Activated effector memory CD4-positive, alpha-beta T cell treated with anti-CD3 and anti-CD28 coated beads, Interleukin-2, amount 50 U/mL, for 16 hours (primary cell): ENCODE measurements around the gene SETD3.
A peak's percentile ranks its signal among the peaks of the same experiment; 100 is the strongest.

Experiments
- DNase-seq: peaks from one replicate; pipeline ENCODE4 v3.0.0-alpha.2; 2020

The SETD3 gene

DNA sequence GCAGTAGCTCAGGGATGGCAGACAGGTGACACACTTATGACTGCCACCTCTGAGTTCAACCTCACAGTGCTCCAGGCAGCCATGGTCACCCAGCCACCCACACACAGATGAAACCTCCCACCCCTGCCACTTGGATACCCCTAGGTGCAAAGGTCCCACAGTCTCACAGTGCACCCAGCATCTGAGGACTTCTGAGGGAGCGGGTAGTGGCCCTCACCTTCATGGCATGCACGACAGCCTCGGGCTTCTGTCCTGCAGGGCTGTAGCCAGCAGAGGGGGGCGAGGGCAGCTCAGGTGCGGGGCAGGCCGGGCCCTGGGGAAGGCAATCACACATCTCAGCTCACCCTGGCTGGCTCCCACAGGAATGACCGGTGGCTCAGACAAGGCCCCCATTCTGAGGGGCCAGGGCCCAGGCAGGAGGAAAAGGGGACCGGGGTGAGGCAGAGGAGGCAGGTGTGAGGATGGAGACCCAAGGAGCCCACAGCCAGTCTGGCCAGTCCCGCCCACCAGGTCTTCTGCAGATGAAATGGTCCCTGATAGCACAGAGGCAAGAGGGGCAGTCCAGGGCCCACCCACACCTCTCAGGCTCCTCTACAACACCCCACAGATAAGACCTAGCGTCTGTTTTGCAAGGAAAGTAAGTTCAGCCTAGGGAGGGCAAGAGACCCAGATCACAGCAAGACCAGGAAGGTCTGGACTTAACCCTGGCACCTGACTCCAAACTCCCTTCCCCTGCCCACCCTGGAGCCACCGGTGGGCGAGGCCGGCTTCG, 36.4 kb upstream of the SETD3 start:
- DNase-seq: peak; percentile 51

- DNase-seq: peak; percentile 60
Observed at GRCh38 chr14:99516156-99516870, 35.7 kb upstream of the SETD3 start.

DNA sequence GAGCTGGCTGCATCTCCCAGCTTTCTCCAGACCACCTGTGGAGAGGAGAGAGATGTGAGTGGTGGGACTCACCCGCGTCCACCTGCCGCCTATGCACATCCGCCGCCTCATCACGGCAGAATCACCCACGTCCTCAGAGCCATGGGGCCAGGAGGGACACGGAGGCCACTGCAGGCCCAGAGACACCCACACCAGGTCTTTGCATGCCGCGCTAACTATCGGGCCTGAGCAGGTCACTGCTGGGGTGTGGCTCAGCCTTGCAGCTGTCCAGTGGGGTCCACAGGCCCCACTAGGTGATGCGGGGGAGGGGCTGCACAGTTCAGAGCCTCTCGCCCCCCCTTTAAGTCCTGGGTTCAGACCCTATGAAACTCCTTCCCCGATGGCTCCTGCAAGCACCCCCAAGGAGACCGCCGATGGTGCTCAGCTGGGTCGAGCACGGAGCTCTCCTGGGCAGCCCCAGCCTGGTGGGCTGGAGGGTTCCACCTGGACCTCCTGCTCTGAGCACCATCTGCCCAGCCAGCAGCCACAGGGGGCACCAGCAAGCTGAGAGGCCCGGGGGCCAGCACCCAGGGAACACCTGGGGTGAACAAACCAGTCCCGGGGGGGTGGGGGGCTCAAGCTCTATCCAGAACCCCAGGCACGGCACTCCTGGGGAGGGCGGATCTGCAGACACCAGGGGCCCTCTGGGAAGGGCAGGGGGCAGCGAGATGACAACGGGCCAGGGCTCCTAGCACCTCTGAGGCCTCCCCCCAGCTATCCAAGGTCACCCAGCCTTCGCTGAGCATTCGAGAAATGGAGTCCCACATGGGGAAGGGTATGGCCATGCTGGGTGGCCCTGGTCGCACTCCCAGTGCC, 34.9 kb upstream of the SETD3 start:
- DNase-seq: peak; percentile 56

DNA sequence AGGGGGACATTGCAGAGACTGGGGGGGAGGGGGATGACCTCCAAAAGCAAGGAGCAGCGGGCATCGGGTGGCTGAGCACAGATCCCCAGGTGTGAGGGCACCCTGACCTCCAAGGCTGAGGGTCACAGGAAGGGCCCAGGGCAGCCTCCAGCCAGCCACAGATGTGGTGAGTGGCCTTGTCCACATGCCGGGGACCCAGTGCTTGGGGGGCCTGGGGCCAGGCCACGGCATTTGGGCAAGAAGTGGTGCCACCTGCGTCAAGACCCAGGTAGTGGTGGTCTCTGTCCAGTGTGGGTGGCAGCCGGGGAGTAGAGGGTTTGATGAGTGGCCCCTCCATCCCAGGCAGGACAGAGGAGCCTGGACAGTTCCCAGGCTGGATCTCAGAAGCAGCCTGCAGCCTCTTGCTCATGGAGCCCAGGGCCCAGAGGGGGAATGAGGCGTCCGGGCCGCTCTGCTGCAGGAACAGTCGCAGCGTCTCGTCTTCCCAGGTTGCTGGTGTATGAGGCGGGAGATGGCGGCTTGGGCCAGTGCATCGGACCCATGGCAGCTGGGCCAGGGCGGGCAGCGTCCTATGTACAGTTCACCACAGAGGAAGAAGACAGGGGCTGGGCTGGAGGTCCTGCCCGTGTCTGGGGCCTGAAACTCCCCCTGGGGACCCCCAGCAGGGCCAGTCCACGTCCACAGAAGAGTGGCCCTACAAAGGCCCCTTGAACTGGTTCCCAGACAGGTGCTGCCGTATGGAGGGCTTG, 34.1 kb upstream of the SETD3 start:
- peak; percentile 64 for DNase-seq

- DNase-seq: peak; percentile 56
Observed at GRCh38 chr14:99513946-99514551, 33.4 kb upstream of the SETD3 start.

GRCh38 chr14:99513183-99513694, 32.6 kb upstream of the SETD3 start:
- DNase-seq: no peak

GRCh38 chr14:99512571-99513182, 32.0 kb upstream of the SETD3 start:
- peak; percentile 58 for DNase-seq

DNA sequence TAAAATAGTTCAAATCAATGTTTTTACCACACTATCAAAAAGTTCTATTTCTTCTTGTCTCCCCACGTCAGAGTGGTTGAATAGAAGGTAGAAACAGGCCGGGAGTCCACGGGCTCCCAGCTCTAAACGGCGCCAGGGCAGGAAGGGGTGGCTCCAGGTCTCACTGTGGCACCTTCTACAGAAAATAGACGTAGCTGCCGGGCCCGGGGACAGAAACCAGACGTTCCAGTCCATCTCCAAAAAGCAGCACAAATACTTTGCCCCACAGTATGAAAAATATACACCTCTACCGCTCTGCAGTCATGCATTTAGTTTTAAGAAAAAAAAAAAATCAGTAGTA, 31.4 kb upstream of the SETD3 start:
- peak; percentile 33 for DNase-seq

DNA sequence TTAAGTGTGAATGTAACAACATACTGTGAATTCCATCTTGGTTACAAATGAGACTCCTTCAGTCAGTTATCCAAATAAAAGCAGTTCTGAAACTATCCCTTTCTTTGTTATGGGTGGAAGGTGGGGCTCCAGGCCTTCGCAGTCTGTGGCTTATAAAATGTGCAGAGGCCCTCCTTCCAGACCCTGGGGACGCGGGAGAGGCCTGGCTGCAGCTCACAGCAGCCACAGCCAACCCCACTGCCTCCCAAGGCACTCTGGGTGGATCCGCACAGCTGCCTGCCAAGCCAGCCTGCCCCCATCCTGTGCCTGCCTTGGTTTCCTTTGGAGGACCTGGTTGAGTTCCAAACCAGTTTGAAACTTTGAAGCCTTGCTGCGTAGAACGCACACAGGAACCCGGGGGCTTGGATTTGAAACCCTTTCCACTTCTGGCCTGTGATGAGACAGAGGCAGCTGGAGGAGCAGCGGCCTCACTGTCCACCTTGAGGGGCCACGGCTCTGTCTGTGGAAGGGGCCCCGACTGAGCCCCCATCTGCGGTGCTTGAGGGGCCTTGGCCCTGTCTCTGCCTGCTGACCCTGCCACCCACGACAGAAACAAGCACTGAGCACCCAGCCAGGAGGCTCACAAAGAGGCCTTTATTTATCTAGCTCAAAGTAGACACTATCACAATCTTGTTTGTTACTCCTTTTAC, 30.9 kb upstream of the SETD3 start:
- peak; percentile 51 for DNase-seq

DNA sequence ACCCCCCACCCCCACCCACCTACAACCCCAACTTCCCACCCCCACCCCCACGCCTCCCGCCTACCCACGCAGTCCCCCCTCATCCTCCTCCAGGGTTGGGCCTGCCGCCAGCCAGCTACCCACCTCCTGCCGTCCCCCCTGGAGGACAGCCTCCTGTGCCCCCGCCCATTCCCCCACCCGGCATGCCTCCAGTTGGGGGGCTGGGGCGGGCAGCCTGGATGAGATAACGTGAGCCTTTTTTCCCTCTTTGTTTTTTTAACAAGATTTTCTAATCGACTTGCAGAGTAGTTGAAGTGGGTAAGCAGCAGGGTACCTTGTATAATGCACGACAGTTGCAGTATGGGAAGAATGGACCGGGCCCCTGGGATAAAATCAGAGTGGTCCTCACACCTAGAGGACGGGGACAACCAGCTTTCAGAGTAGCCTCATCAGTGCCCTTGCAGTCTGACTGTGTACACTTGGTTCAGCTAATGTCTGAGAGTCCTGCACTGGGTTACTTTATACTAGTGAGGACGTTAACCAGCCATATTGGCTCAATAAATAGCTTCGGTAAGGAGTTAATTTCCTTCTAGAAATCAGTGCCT, 30.0 kb upstream of the SETD3 start:
- no peak for DNase-seq

DNA sequence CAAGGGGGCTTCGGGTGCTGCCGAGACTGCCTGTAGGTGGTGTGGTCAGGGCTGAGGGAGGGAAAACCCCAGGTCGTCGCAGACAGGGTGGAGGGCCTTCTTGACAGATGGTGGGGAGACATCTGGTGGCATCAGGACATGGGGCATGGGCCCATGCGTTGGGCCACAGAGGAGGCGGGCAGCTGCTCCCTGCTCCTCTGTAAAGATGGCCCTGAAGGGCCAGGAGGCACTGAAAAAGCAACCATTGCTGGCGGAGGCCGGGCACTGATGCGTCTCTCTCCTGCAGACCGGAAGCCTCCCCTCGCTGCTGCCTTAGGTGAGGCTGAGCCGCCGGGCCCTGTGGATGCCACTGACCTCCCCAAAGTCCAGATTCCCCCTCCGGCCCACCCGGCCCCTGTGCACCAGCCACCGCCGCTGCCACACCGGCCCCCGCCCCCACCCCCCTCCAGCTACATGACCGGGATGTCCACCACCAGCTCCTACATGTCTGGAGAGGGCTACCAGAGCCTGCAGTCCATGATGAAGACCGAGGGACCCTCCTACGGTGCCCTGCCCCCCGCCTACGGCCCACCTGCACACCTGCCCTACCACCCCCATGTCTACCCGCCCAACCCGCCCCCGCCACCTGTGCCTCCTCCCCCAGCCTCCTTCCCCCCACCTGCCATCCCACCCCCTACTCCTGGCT, 29.4 kb upstream of the SETD3 start:
- no peak for DNase-seq

GRCh38 chr14:99508896-99509629, 28.4 kb upstream of the SETD3 start:
- DNase-seq: no peak

GRCh38 chr14:99507860-99508640, 27.4 kb upstream of the SETD3 start:
- DNase-seq: no peak

GRCh38 chr14:99506276-99506675, 25.6 kb upstream of the SETD3 start:
- no peak for DNase-seq

DNA sequence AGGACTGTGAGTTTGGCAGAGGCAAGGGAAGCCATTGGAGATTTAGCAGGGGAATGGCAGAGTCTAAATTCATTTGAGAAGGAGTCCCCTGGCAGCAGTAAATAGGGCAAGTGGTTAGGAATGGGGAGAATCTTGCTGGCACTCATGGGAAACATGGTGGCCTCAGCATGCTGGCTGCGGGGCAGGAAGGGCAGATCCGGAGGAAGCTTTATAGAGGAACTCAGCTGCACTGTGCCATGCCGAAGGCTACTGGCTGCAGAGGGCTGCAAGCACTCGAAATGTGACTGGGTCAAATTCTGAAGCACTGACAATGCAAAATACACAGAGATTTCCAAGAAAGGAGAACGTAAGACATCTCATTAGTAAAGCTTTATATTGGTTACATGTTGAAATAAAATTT, 24.4 kb upstream of the SETD3 start:
- DNase-seq: no peak

- DNase-seq: no peak
Observed at GRCh38 chr14:99503848-99504453, 23.3 kb upstream of the SETD3 start.

DNA sequence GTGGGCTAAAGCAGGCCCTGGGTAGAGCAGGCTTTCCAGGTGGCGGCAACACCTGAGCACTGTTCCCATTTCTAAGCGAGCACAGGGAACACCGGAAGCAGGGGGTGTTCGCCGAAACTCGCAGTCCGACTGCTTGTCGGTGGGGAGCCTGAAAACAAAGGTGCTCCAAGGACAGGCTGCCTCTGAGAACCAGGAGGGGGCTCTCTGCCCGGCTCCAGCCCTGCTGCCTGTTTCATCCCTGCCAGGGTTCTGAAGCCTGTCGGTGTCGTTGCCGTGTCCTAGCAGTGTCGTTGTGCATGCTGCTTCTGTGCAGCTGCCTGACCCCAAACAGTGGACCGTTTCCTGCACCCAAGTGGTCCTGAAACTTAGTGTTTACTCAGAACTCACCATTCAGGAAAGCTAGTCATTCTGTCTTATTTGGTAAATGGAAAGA, 22.3 kb upstream of the SETD3 start:
- DNase-seq: no peak

DNA sequence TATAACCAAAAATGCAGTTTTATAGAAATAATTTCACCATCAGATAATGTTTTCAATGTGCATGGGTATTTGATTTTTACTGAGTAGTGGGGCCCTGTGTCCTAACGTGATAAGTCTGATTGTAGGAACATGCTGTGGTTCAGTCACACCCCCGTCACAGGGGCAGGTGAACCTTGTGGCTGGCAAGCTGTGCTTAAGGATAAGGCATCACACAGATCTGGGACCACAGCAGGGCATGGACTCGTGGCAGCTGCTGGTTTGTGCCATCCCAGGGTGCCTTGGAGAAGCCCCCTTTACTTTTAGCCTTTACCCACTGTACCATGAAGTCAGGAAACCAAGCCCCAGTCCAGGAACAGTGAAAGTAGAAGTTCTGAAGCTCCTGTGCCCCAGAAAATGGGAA, 17.2 kb upstream of the SETD3 start:
- no peak for DNase-seq
